HG03354 (cell line): Measurements from ENCODE around the gene SLCO2B1.
A peak's percentile ranks its signal among the peaks of the same experiment; 100 is the strongest.

ENCODE experiments used
- ATAC-seq: cut with Tn5 transposase; IDR thresholded peaks from one replicate; pipeline ENCODE4 v1.9.1; 2021; ENCODE audit warnings: mild to moderate bottlenecking; ENCODE audit not compliant: unreplicated experiment, poor library complexity, severe bottlenecking

The SLCO2B1 gene

DNA sequence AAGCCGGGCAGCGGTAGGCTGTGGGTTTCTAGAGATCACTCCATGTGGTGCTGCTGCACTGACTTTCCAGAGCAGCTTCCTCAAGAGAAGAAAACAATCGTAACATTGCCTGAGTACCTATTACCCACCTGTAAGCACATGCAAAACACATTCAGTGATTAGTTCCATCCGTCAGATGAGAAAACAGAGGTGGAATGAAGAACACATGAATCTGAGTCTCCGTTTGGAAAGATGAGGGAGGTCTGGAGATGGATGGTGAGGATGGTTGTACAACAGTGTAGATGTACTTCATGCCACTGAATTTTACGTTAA, 7.5 kb upstream of the SLCO2B1 start:
- peak; percentile 3 for ATAC-seq

GRCh38 chr11:75144716-75145014, 6.2 kb upstream of the SLCO2B1 start:
- ATAC-seq, result no peak

GRCh38 chr11:75145196-75145971, 5.5 kb upstream of the SLCO2B1 start:
- ATAC-seq, result no peak

DNA sequence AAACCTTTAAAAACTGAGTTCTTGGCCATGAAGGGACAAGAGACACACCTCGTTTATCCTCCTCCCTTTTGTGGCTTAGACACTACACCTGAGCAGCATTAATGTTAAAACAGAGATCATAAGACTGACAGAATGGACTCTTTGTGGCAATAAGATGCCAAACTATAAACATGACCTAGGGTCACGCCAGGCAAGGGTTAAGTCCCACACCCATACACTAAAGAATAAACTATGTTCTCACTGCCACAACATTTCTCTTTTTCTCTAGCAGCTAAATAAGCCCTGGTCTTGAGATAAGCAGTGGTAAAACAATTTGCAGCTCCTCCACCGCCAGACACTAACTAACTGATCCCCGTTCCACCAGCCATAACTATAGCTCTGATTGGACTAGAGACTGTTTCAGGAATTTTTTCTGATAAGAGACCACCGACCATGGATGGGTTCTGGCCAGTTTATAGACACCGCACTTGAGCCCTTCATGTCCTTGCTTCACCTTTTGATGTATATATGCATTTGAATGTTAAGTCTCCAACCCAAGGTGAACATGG, 4.9 kb upstream of the SLCO2B1 start:
- ATAC-seq, result no peak

GRCh38 chr11:75146711-75147110, 4.2 kb upstream of the SLCO2B1 start:
- ATAC-seq, result no peak

DNA sequence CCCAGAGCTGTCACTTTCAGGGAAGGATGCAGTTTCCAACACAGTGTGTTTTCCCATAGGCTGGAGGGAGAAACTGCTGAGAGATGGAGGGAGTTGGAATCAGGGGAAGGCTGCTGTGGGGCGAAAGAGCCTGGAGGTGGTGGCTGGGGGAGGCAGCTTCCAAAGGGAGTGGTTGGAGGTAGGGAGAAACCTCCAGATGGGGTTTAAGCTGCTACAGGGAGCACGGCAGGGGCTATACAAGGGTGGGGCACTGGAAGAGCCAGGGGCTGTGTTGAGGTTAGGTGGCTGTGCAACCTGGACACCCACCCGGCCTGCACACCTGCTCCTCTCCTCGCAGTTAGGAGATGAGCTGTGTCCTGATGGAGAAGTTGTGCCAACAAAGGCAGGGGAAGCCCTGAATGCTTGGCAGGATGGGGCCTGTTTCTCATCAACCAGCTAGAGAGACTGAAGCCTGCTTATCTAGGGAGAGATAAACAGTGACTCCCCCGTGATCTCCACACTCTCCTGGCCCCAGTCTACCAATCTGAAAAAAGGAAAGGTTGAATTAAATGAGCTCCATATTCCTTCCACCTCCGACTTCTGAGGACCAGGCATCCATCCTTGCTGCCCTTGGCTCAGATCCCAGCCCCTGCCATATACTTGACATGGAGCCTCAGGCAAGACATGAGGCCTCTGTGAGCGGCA, 3.6 kb upstream of the SLCO2B1 start:
- ATAC-seq, result no peak

GRCh38 chr11:75147875-75148263, 3.0 kb upstream of the SLCO2B1 start:
- ATAC-seq, result no peak

DNA sequence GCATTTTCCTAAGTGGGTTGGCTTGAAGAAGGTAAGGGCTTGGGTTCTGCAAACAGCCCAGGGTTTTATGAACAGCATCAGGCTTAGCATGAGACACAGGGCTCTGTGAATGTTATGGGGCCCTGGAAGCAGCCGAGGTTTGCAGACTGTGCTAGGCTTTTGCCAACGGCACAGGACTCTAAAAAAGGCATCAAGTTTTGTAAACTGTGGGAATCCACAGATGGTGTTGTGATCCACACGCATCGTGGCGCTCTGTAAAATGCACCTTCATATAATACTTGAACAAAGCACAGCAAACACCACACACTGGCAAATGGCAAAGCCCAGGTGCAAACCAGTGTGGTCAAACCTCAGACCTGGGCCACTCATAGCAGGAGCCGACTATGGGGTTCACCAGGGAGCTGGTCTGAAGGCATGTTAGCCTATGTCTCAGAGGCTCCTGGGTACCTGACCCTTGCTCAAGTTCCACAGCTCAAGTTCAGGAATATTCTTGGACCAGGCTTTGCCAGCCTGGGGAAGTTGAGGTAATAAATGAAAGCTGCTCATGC, 2.4 kb upstream of the SLCO2B1 start:
- no peak for ATAC-seq

DNA sequence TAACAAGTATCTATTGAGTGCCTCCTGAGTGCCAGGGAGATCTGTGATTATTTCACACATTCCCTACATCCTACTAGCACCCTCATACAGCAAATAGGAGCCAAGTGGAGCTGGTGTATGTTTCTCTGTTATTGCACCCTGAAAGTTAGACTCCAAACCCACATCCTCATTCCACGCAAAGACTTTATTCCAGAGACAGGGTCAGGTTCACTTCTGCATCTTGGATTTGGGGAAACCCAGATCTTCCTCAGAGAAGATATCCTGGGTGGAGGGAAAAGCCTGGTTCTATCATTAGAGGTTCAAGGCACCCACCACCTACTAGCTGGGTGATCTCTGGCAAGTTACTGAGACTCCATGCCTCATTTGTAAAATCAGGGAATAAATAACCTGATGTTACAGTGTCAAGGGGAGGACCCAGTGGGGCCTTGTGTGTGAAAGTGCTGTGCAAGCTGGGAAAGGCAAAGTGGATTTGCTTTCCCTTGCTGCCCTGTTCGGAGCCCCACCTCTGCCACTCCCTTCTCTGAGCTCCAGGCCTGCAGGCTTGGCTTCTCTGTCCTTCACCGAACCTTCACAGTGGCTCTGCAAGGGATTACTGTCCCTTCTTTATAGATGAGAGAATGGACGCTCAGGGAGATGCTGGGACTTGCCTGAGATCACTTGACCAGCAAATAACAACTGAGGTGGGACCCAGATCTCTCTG, 991 bp upstream of the SLCO2B1 start:
- no peak for ATAC-seq

DNA sequence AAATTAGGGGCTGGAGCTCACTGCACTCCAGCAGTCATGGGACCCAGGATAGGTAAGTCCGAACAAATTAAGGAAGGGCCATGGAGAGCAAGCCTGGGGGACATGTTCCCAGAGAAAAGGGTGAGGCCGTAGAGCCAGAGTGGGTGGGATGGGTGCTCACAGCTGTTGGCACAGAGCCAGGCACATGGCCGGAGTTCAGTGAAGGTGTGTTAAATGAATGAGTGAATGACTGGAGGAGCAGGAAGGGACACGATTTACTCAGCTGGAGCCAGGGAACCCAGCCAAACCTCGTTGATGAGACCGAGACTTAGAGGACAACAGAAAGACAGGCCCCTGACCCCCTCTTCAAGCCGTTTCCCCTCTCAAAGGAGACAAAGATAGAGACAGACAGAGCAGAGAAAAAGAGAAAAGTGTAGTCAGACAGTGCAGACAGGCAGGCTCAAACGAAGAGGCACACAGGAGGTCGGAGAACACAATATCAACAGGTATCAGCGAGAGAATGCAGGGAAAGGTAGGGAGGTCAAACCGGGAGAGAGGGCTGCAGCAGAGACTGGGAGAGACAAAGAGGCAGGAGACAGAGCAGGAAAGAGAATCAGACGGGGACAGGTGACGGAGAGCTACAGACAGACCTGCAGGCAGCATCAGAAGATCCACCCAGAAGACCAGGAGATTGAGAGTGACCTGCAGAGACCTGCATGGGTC, 590 bp downstream of the SLCO2B1 start:
- no peak for ATAC-seq

GRCh38 chr11:75152090-75152489, 1.2 kb downstream of the SLCO2B1 start:
- ATAC-seq, result no peak

DNA sequence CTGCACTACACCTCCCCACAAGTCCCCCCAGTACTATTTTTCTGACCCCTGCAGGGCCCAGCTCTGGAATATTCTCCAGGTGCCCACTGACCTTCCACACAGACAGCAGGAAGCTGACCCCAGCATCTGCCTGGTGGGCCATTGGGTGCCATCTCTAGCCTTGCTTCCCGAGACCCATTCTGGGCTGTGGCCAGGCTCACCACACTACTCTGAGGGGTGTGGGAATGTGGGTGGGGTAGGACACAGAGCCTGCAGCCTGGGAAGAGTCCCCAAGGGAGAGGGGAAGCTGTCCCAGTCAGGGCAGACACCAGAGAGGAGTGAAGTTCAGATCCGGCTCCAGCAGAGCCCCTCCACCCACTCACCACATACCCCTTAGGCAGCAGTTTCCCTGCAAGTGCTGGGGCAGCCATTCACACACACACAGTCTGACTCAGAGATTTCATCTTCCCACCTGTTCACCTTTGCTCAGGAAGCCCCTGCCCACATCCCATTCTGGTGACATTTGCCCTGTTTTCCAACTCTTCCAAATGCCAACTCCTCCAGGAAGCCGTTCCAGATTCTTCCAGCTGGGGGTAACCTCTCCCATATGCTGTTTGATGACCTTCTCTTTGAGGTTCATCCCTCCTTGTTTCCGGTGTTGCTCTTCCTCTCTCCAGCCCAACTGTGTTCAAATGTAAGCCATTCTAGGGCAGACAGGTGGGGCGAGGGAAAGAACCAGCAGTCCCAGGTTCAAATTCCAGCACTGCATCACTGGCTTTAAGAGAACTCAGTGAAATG, 1.9 kb downstream of the SLCO2B1 start:
- no peak for ATAC-seq

DNA sequence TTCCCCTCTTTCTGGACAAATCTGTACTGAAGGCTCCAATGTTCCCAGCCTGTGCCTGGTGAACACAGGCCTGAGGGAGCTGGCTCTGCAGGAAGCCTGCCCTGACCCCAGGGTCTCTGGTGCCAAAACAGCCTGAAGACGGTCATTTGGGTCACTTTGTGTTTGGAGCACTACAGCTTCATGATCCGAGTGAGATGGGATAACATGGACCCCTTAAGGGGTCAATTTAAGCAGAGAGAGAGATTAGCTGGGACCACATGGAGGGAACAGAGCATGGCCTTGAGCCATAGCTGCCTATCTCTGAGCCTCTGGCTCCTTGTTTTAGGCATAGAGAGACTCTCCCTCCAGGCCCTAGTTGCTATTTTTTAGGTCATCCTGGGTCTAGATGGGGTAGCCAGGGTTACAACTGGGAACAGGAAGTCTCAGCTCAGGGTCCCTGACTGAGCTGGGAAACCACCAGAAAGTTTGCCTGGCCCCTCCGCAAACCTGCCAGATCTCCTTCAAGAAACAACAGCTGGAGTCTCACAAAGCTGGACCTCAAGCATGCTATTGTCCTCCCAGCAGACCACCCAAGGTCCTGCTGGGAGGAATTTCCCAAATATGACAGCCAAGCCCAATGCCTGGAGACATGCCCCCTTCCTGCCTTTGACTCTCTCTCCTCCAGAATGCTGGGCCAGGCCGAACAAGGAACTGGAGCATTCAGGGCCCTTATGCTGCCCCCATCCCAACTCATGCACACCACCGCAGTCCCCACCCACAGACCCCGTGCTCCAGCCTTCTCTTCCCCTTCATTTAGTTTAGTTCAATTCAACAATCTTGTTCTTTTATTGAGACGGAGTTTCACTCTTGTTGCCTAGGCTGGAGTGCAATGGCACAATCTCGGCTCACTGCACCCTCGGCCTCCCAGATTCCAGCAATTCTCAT, 4.0 kb downstream of the SLCO2B1 start:
- no peak for ATAC-seq

DNA sequence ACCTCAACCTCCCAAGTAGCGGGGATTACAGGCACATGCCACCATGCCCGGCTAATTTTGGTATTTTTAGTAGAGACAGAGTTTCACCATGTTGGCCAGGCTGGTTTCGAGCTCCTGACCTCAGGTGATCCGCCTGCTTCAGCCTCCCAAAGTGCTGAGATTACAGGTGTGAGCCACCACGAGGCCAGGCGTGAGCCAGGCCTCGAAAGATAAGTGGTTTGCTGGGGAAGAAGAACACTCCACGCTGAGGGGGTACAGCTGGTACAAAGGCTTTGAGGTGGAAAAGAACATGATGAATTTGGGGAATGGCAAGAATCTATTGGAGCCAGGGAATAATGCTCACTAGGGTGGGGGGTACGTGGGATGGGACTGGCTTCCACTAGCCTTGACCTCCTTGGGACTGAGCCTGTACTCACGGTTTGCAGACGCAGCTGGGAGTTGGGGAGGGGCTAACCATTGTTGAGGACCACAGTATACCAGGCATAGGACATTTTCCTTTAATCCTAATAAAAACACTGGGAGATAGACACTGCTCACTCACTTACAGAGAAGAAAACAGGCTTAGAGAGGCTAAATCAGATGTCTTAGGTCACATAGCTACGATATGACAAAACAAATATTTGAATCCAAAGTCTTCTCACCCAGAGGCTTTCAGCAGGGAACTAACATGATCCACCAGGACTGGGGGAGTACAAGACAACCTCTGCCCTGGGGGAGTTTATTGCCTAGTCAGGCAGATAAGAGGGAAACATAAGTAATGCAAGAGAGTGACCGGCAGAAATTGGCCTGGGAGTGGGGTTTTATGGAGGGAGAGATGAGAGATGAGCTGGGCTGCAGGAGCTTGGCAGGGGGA, 4.9 kb downstream of the SLCO2B1 start:
- ATAC-seq, result no peak

GRCh38 chr11:75158241-75158640, 7.3 kb downstream of the SLCO2B1 start:
- no peak for ATAC-seq

DNA sequence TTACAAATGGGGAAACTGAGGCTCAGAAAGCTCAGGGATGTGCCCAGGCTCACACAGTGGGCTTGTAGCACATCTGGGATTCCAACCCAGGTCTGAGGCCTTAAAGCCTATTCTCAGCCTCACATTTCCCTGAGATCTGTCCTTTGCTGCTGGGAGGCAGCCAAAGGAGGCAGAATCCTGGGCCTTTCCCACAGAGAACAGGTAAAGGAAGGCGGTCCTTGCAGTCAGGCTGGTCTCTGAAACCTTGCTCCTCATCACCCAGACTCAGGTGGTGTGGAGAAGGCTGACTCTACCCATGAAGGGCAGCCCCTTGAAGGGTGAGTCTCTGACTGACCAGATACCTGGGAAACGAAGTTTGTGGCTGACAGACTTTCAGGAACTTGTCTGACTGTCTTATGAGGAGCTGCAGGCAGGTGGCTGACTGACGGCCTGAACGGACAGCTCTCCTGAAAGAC, 7.8 kb downstream of the SLCO2B1 start:
- ATAC-seq, result no peak

GRCh38 chr11:75159151-75159953, 8.4 kb downstream of the SLCO2B1 start:
- no peak for ATAC-seq
